Measurements from ENCODE around the gene MEI1. TPM values are rescaled to one million over a fixed set of nuclear protein-coding genes. Genes with fewer than 3 reads are reported as not detected.

Gene MEI1
- total RNA-seq, 1 donor from 2014 or later: 2.3 TPM

DNA sequence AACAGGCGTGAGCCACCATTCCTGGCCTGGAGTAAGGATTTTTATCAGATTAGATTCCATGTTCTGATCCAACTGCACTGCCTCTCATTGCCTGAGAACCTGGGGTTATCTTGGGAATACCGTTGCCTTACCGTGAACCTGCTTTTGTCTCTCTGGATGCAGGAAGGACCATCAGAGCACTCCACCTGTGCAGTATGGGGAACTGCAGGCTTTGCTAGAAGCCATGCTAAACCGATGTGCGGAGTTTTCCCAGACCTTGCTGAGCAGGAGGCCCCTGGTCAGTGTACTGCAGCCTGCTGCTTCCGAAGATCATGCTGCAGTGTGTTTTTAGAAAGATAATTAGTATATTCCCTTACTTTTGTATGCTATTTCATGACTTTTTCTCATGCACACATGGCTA is 43.6 kb downstream of the MEI1 start:
- no peak for DNase-seq
- Histone ChIP-seq H3K4me3 (no peak overlapping the region), H3K27ac (no peak overlapping the region), H3K9me3 (no peaks in the 10 kb centered on the region), H3K27me3 (no peaks in the 10 kb centered on the region), H3K36me3 (no peaks in the 10 kb centered on the region), H3K4me1 (no peaks in the 10 kb centered on the region)
- ATAC-seq: no peak
- TF ChIP-seq, protein P1, sequence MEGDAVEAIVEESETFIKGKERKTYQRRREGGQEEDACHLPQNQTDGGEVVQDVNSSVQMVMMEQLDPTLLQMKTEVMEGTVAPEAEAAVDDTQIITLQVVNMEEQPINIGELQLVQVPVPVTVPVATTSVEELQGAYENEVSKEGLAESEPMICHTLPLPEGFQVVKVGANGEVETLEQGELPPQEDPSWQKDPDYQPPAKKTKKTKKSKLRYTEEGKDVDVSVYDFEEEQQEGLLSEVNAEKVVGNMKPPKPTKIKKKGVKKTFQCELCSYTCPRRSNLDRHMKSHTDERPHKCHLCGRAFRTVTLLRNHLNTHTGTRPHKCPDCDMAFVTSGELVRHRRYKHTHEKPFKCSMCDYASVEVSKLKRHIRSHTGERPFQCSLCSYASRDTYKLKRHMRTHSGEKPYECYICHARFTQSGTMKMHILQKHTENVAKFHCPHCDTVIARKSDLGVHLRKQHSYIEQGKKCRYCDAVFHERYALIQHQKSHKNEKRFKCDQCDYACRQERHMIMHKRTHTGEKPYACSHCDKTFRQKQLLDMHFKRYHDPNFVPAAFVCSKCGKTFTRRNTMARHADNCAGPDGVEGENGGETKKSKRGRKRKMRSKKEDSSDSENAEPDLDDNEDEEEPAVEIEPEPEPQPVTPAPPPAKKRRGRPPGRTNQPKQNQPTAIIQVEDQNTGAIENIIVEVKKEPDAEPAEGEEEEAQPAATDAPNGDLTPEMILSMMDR (IDR thresholded peaks at IDR 0.05): no peak
- intact Hi-C loops (cut with DNase I): no loop called here

DNA sequence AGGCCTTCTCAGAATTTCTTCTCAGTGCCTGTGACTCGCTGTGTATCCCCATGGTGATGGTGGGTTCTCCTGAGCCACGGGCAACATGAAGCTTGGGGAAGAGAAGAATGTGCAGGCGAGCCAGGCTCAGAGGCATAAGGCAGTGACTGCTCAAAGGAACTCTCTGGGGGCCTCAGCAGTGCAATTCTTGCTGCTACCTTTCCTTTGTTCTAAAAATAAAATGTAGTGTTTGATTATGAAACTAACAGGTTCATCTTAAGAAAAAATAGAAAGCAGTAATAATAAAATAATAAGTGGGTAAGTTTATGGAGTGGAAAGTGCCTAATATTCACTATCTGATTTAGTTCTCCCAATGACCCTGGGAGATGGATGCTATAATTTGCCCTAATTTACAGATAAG is 46.7 kb downstream of the MEI1 start:
- H3K4me1 ChIP-seq: no peaks in the 10 kb centered on the region
- H3K4me3 ChIP-seq: no peak overlapping the region
- TF ChIP-seq, protein P1 (IDR thresholded peaks at IDR 0.05): no peak
- no peaks in the 10 kb centered on the region for H3K36me3 ChIP-seq
- H3K27ac ChIP-seq: no peak overlapping the region
- DNase-seq (no peak), ATAC-seq (no peak)
- H3K27me3 ChIP-seq: no peaks in the 10 kb centered on the region
- H3K9me3 ChIP-seq: no peaks in the 10 kb centered on the region
- intact Hi-C loops (cut with DNase I): no loop called here

DNA sequence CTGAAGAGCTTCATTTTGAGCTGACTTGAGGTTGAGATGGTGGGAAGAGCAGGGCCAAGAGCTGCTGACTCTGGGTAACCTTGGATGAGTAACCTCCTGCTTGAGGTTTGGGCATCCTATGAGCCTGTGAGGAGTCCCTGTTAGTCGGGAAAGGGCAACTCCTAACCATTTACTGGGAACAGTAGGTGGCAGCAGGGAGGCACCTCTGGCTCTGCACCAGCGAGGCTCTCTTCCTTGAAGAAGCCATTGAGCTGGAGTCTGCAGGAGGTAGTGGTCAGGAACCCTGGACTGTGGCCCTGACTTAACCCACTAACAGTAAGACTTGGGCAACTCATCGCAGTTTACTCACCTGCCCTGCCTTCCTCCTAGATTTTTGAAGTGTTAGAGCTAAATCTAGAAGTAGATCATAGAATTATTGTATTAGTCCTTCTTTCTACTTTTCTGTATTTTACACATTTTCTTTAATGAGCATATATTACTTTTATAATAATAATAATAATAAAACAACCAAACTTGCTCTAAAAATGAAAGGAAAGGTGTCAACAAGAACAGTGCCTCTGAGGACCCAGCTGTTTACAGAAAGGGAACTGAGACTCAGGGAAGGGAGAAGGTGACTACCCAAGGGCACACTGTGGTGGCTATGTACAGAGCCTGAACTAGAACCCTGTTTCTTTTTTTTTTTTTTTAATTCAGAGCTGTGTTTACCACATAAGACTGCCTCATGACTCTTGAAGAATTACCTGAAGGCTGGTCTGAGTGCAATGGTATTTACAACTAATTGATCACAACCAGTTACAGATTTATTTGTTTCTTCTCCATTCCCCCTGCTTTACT is 47.5 kb downstream of the MEI1 start:
- intact Hi-C loops (cut with DNase I): no loop called here
- H3K4me3 ChIP-seq: no peak overlapping the region
- DNase-seq (peak; percentile 77), ATAC-seq (peak; percentile 98)
- H3K27ac ChIP-seq: no peak overlapping the region
- TF ChIP-seq, protein P1 (IDR thresholded peaks at IDR 0.05): peak; percentile 70
- H3K27me3 ChIP-seq: no peaks in the 10 kb centered on the region
- no peaks in the 10 kb centered on the region for H3K4me1 ChIP-seq
- no peaks in the 10 kb centered on the region for H3K9me3 ChIP-seq
- no peaks in the 10 kb centered on the region for H3K36me3 ChIP-seq

DNA sequence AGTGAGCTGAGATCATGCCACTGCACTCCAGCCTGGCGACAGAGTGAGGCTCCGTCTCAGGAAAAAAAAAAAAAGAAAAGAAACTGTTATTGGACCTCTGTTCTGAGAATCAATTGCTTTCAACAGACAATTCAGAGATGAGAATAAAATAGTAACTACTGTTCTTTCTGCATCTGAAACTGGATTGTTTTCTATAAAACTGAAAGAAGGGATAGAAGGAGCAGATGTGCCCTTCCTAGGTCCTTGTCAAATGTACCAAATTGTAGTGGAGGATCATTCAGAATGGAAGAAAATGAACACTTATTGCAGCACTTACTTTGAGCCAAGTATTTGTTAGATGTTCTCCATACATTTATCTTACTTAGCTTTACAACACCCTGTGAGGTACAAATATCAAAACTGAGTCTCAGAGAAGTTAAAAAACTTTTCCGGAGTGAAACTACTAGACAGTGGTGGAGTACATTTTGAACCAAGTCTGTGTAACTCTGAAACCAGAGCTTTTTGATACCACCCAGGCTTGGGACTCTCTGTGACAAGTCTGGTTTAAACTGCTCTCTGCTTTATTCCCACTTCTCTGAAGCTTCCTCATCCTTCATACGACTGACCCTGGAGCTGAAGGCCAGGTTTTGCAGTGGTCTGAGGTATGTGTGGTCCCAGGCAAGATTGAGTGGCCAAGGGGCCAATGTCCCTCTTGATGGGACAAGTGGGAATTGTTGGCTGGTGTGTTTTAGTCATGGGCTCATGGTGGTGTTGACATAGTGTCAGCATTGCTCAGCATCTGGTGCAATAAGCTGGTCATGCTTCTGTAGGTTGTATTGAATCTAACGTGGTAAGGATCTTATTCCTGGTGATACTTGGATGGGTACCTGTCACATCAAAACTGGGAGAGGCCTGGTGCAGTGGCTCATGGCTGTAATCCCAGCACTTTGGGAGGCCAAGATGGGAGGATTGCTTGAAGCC is 53.0 kb downstream of the MEI1 start:
- Histone ChIP-seq H3K9me3 (no peaks in the 10 kb centered on the region), H3K27me3 (no peaks in the 10 kb centered on the region), H3K36me3 (no peaks in the 10 kb centered on the region), H3K27ac (no peak overlapping the region), H3K4me3 (no peak overlapping the region), H3K4me1 (no peaks in the 10 kb centered on the region)
- ATAC-seq: no peak
- TF ChIP-seq, protein P1 (IDR thresholded peaks at IDR 0.05): no peak
- intact Hi-C loops (cut with DNase I): no loop called here
- DNase-seq: no peak

DNA sequence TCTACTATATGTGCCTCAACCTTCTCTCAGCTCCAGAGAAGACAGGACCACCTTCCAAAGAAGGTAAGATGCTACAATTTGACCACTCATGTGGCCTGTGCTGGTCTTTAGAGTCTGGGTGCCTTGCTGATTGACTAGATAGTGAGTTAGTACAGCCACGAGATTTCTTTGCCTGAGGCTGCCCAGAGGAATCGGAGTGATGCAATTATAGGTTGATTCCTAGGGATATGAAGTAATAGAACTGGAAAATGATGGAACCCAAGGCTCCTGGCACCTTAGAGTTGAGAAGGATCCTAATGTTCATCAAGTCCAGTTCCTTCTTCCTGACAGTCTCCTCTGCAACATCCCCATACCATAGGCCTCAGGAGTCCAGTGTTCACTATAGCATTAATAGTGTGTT is 54.7 kb downstream of the MEI1 start:
- H3K27ac ChIP-seq: no peak overlapping the region
- DNase-seq: no peak
- TF ChIP-seq, protein P1 (IDR thresholded peaks at IDR 0.05): no peak
- intact Hi-C loops (cut with DNase I): no loop called here
- H3K36me3 ChIP-seq: no peaks in the 10 kb centered on the region
- no peaks in the 10 kb centered on the region for H3K27me3 ChIP-seq
- no peak for ATAC-seq
- H3K9me3 ChIP-seq: no peaks in the 10 kb centered on the region
- no peaks in the 10 kb centered on the region for H3K4me1 ChIP-seq
- H3K4me3 ChIP-seq: no peak overlapping the region

All from upper lobe of right lung (tissue), 1 donor.